Right ventricle myocardium inferior (tissue), 1 donor: Measurements from ENCODE around the gene SLC16A10. TPM values are rescaled to one million over a fixed set of nuclear protein-coding genes. Genes with fewer than 3 reads are reported as not detected.
"Not testable (repeated sequence)": the region's sequence is repeated elsewhere in the genome, so short reads cannot be mapped to it uniquely, and the experiment has no call there.

Source experiments
- ATAC-seq: fragments of 200-7000 bp; cut with Tn5 transposase; one replicate; pipeline ENCODE4 v1.9.1; 2020; ENCODE audit warnings: mild to moderate bottlenecking, moderate library complexity
- DNase-seq: peaks from one replicate; pipeline ENCODE4 v3.0.0; 2021; ENCODE audit errors: missing footprints
- intact Hi-C: fragments of 100-400 bp; cut with DNase I; formaldehyde crosslinking; loops from one replicate; pipeline ENCODE4 v1.11.0; 2022
- total RNA-seq: library from RNA; stranded (reverse); fragmentation: NEBNext Ultra II Directional; extraction: Animal tissue kit (Norgen Biotek cat#: 25700); gene quantifications from one replicate; pipeline ENCODE4 v1.2.1, GENCODE V29; 2021
- donor health status: DM: no; HTN: yes; CAD: no; lungs with severe emphysema.

The SLC16A10 gene
- total RNA-seq, 1 donor from 2014 or later: 12.1 TPM

DNA sequence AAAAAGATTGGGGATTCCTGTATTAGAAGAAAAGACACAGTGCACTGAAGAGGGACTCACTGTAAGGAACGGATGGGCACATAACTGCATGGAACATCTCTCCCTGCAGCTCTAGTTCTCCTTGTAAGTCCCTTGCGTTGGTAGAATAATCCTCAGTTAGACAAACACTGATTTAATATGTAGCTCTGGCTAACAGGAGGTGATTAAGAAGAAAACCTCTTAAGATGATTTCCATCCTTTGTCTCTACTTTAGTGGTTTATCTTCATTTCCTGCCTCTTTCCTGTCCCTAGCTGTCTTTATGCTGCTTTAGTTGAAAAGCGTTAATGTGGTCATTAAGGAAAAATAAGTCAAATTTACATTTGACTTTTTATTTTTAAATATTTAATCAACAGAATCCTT lies 86.6 kb downstream of the SLC16A10 start:
- intact Hi-C loops: no loop called here
- ATAC-seq (no peak), DNase-seq (no peak)

DNA sequence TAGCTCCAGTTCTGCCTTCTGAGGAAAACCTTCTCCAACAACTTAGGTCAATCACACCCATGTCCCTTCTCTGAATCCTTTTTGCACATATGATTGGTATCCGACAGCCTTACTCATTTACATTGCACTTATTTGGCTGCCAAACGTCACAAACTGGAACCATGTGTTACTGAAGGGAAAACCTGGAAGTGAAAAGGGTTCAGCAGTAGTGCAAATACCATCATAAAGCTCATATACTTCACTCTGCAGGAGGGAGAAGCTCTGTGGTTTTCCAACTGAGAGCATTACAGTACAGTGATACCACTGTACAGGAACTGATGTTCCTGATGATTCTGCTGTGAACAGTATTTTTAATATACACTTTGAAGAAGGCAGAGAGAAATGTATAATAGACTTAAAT lies 87.8 kb downstream of the SLC16A10 start:
- ATAC-seq: no peak
- intact Hi-C loops: no loop called here
- DNase-seq: no peak

DNA sequence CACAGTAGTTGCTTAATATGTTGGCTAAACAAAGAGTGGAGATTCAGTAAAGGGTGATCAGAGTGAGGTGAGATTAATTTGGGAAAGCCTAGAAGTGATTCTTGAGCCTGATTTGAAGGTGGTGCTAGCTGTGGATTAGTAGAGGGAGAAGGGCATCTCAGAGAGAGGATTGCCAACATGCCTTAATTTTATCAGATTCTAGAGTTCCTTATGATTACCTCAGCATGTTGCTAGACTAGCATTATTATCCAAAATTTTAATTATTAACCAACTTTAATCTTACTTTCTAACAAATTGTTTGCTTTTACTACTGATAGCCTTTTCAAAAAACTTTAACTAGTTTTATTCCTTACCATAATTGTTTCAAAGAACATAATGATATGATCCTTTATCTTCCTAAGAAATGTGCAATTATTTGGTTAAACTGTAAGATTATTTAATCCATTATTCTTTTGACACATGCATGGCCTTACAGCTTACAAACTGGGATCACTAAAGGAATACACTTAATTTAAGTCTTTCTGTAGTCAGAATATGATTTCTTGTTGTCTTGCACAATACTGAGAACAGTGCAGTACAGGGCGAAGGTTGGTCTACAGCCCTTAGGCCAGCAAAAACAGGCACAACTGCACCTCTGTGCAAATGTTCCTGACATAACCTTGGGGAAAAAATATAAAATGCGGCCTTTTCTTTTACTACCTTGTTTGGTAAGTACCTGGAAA lies 88.9 kb downstream of the SLC16A10 start:
- intact Hi-C loops: no loop called here
- ATAC-seq: no peak

DNA sequence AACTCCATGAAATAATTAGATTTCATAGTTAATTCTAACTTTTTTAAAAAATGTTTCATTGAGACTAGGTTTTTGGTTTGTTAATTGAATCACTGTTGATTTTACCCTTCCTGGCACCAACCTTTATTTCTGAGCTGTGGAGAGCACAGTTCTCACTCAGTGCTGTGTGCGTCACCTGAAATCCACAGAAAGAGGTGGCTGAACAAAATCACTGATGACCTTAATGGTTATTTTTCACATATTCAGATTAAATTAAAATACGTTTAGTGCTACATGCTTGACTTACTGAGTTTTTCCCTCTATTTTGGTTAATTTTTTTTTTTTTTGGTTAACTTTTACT lies 89.4 kb downstream of the SLC16A10 start:
- intact Hi-C loops: no loop called here
- DNase-seq: no peak

More for the DNA sequence above, 88.9 kb downstream of the SLC16A10 start:
- no peak for DNase-seq

DNA sequence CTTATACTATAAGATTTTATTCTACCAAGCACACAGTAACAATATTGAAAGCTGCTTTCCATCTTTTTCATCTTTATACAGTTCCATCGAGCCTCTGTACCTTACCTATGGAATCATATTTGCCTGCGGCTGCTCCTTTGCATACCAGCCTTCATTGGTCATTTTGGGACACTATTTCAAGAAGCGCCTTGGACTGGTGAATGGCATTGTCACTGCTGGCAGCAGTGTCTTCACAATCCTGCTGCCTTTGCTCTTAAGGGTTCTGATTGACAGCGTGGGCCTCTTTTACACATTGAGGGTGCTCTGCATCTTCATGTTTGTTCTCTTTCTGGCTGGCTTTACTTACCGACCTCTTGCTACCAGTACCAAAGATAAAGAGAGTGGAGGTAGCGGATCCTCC lies 89.8 kb downstream of the SLC16A10 start:
- DNase-seq (no peak), ATAC-seq (no peak)
- intact Hi-C loops: no loop called here

More for the DNA sequence above, 89.4 kb downstream of the SLC16A10 start:
- no peak for ATAC-seq

DNA sequence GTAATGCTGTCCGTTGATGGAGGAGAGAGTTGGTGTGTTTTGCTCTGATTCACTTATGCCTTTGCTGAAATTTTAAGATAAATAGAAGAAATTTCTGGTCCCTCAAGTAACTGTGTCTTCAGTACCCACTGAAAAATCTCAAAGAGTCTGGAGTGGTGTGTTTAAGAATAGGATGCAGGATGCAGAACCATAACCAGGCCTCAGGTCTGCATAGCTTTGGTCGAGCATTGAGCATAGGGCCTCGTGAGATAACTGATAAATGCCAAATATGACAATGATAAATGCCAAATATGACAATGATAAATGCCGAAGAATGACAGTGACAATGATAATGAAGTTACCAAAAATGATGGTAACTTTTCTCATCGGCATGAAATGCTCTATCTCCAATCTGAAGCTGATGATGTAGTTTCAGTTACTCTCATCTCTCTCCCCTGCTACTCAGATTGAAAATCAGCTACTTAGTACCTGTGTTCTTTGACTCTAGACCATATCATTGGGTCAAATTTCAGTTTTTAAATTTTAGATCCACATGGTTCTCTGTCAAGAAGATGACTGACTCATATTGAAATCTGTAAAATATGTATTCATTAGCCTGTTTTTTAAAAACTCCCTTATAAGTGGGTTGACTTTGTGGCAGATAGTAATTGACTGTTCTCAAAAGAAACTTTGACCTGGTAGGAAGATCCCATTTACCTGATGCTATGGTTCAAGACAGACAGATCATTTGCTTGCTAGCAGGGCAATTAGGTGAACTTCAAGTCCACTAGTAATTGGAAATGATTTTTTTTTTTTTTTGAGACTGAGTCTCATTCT lies 96.6 kb downstream of the SLC16A10 start:
- no peak for DNase-seq
- intact Hi-C loops: no loop called here
- ATAC-seq: no peak

DNA sequence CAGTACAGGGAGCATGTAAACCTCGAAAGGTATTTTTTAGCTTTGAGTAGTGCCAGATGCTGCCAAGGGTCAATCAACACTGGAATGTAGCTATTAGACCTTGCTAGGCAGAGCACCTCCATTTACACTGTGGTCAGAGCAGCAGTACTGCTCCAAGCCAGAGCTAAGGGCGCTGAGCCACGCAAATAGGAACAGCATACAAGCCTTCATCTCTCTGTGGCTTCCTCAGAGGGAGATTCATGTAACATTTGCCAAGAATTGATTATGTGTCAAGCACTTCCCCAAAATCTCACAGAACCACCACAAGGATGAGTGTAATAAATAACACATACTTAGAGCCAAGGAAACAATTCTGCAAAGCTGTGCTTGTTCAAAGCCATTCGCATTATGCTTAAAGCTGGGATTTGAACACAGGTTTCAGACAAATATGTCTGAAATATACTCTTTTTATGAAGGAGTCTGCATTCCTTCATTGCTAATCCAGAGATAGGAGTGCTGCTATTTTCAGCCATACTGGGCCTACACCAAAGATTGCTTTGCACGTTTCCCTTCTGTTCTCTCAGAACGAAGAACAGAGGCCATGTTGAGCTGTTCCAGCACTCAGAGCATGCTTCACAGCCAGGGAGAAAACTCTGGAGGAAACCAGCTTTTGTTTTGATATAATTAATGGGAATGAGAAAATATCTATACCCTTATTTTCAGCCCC lies 97.7 kb downstream of the SLC16A10 start:
- intact Hi-C loops: no loop called here
- ATAC-seq: peak; percentile 52
- no peak for DNase-seq

DNA sequence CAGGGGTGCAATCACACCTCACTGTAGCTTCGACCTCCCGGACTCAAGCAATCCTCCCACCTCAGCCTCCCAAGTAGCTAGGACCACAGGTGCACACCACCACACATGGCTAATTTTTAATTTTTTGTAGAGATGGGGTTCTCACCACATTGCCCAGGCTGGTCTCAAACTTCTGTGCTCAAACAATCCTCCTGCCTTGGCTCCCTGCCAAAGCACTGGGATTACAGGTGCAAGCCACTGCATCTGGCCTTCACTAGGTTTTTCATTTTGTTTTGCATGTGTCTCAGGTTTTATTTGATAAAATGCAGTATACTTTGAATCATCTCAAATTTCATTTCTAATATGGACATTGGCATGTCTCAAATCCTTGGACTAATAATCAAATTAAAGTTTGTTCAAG lies 98.7 kb downstream of the SLC16A10 start:
- intact Hi-C loops: no loop called here
- DNase-seq: no peak
- no peak for ATAC-seq

DNA sequence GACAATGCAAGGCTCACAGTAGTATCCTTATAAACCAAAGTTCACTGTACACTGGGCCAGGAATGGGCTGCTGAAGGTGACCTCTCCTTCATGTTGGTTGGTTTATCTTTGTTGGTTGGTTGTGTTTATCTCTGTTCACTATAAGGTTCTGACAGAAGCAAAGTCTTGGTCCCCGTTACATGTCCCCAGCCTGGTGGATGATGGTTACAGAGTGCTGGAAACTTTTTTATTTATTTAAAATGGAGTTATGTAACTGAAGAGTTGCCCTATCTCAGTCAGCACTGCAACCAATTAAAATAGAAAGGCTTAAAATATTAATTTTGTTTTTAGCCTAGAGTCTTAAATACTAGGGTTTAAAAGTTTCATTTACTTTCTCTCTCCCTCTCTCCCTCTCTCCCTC lies 100.6 kb downstream of the SLC16A10 start:
- intact Hi-C loops: no loop called here
- ATAC-seq (no peak), DNase-seq (no peak)

DNA sequence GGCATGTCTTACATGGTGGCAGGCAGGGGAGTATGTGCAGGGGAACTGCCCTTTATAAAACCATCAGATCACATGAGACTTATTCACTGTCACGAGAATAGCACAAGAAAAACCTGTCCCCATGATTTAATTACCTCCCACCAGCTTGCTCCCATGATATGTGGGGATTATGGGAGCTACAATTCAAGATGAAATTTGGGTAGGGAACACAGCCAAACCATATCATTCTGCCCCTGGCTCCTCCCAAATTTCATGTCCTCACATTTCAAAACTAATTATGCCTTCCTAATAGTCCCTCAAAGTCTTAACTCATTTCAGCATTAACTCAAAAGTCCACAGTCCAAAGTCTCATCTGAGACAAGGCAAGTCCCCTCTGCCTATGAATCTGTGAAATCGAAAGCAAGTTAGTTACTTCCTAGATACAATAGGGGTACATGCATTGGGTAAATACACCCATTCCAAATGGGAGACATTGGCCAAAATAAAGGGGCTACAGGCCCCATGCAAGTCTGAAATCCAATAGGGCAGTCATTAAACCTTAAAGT lies 102.4 kb downstream of the SLC16A10 start:
- ATAC-seq, DNase-seq, intact Hi-C loops: not testable (repeated sequence)

DNA sequence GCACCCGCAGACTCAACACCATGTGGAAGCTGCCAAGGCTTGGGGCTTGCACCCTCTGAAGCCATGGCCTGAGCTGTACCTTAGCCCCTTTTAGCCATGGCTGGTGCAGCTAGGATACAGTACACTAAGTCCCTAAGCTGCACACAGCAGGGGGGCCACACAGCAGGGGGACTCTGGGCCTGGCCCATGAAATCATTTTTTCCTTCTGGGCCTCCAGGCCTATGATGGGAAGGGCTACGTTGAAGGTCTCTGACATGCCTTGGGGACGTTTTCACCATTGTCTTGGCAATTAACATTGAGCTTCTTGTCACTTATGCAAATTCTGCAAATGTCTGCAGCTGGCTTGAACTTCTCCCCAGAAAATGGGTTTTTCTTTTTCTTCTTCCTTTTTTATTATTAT lies 103.3 kb downstream of the SLC16A10 start:
- no peak for DNase-seq
- ATAC-seq: no peak
- intact Hi-C loops: no loop called here

DNA sequence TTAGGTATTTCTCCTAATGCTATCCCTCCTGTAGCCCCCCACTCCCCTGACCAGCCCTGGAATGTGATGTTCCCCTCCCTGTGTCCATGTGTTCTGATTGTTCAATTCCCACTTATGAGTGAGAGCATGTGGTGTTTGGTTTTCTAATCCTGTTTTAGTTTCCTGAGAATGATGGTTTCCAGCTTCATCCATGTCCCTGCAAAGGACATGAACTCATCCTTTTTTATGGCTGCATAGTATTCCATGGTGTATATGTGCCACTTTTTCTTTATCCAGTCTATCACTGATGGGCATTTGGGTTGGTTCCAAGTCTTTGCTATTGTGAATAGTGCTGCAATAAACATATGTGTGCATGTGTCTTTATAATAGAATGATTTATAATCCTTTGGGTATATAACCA lies 103.8 kb downstream of the SLC16A10 start:
- DNase-seq, ATAC-seq, intact Hi-C loops: not testable (repeated sequence)

DNA sequence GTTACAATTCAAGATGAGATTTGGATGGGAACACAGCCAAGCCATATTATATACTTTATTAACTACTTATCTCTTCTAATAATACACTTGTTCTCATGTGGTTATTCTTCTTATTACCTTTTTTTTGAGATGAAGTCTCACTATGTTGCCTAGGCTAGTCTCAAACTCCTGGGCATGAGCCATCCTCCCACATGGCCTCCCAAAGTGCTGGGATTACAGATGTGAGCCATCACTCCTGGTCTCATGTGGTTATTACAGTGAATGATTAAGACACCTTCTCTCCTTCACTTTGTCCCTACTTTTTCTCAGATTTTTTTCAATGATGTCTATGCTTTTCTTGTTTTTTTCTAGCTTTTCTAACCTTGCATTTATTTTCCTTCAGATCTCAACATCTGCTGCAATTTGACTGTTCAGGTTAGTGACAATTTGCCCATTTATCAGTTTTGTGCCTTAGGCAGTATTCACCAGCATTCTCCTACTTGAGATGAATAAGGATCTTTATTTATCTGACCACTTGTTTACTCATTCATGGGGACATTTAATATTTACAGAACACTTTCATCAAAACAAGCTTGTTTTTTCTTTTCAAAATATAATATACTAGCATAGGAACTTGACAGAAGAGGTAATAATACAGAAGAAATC lies 105.7 kb downstream of the SLC16A10 start:
- ATAC-seq: no peak
- intact Hi-C loops: no loop called here
- DNase-seq: no peak

DNA sequence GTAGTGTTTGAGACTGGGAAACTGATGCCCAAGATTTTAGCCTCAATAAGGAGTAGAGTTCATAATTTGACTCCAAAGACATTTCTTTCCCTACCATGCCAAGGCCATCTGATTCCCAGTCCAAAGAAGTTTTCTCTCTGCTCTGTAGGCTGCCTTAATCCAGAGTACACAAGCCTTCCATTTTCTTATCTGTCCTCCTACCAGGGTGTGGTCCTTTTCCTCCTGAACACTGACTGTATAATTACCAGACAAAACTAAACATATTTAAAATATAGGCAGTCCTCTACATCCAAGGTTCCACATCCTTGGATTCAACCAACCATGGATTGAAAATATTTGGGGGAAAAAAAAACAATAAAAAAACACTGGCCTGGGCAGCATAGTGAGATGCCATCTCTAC lies 108.4 kb downstream of the SLC16A10 start:
- ATAC-seq: no peak
- intact Hi-C loops: no loop called here
- no peak for DNase-seq

DNA sequence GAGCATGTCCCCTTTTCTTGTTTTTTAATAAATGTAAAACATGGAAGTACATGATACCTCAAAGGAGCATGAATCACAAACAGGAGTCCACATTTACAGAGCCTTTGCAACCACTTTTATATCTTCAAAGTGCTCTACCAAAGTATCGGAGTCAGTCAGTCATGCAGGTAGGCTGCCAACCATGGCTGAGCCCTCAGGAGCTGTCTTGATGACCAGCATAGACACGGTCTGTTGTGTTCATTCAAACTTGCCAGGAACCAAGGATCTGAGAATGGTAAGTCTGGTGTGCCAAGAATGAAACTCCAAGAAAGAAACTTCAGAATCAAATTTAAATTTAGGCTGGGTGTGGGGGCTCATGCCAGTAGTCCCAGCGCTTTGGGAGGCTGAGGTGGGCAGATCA lies 111.5 kb downstream of the SLC16A10 start:
- DNase-seq (no peak), ATAC-seq (no peak)
- intact Hi-C loops: no loop called here

DNA sequence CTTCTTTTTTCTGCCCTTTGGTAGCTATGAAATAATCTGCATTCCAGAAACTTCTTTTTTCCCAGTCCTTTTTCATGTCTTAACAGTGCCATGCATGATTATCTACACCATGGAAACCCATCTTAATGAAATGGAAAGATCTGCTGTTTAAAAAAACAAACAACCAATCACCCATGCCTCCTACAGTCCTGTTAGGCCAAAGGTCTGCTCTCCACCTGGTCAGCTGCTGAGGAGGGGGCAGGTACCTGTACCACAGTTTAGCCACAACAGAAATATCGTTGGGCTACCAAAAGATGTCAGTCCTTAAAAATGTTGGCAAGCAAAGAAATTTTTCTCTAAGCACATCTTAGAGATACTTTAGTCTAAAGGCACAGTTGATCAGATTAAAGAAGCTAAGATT lies 112.6 kb downstream of the SLC16A10 start:
- intact Hi-C loops: loop anchor here (5.0 kb wide), 1 partner anchor 88 kb away; no protein-coding TSS in a partner anchor
- ATAC-seq: no peak

DNA sequence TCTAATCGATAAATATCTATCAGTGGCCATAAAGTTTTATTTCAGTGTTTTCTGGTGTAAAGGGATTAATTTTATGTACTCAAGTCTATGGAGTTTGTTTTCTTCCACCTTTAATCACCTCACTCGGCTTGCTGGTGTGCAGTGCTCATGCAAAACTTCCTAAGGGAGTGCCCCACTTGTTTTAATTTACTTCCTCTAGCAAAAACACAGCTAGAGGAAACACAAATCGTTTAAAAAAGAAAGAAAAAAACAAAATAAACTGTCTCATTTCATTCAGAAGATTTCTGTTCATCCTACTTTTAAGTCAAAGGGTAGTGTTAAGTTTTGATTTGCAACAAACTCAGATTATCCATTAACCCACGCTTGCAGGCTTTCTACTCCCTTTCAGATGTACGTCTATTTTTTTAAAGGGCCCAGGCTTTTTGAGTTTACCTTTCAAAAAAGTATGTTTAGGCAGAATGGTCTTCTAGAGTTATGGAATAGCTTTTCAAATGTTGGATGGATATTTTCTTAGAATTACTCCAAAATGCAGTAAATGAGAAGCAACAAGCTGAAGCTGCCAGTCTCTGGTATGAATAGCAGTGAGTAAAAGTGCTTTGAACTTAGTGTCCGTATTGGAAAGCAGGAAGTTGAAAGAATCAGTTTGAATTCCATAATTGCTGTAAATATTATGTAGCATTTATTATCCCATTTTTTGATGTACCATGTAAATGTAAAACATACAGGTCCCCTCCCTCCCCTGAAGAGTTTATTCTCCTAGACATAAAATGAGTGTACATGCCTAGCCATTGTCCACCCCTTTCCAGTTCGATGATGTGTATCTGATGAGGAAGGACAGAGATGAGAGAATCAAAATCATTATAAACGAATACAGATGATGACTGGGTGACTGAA lies 113.3 kb downstream of the SLC16A10 start:
- intact Hi-C loops: loop anchor here (5.0 kb wide), 1 partner anchor 88 kb away; no protein-coding TSS in a partner anchor
- DNase-seq (no peak), ATAC-seq (no peak)

More for the DNA sequence above, 112.6 kb downstream of the SLC16A10 start:
- DNase-seq: no peak

DNA sequence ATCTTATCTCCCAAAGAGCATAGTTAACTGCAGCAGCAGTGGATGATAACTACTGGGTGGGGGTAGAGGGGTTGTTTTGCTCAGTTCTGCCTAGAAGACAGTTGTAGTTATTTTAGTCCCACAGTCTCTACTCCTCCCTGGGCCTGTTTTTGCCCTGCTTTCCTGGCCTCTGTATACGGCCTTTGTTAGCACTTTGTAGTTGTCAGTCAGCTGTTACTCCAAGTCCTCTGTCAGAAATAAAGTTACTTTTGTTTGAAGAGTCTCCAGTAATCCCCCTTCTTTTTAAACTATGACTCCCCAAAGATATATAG lies 113.9 kb downstream of the SLC16A10 start:
- intact Hi-C loops: loop anchor here (5.0 kb wide), 1 partner anchor 89 kb away; no protein-coding TSS in a partner anchor
- DNase-seq (no peak), ATAC-seq (no peak)
